GM10266 (cell line): ENCODE measurements around the gene C5orf63.
"Not testable (repeated sequence)": the region's sequence is repeated elsewhere in the genome, so short reads cannot be mapped to it uniquely, and the experiment has no call there.

ENCODE experiments used
- DNase-seq: peaks from one replicate; pipeline ENCODE4 v3.0.0; 2012; ENCODE audit errors: extremely low spot score
- TF ChIP-seq, protein P1 (sequence below): IDR thresholded peaks from 2 replicates; pipeline ENCODE4 v1.5.1; 2012; ENCODE audit warnings: mild to moderate bottlenecking, low read depth; ENCODE audit not compliant: control insufficient read depth, insufficient read depth; ENCODE audit errors: missing control alignments

The C5orf63 gene

DNA sequence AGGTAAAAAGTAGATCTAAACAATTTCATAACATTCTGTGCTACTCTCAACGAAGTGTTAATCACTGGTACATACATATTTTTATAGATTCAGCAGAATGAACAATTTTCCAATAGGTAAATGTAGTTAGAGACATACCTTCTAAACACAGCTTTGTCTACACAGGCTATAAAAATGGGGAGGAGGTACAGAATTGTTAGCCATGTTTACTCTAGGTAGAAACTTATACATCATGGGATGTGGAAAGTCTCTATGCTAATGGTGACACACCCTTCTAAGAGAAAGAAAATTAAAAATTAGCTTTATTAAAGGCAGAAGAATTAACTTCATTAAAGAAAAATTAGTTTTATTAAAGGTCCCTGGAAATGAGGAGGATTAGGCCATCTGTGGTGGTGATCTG, 11.8 kb downstream of the C5orf63 start:
- TF ChIP-seq, protein P1, sequence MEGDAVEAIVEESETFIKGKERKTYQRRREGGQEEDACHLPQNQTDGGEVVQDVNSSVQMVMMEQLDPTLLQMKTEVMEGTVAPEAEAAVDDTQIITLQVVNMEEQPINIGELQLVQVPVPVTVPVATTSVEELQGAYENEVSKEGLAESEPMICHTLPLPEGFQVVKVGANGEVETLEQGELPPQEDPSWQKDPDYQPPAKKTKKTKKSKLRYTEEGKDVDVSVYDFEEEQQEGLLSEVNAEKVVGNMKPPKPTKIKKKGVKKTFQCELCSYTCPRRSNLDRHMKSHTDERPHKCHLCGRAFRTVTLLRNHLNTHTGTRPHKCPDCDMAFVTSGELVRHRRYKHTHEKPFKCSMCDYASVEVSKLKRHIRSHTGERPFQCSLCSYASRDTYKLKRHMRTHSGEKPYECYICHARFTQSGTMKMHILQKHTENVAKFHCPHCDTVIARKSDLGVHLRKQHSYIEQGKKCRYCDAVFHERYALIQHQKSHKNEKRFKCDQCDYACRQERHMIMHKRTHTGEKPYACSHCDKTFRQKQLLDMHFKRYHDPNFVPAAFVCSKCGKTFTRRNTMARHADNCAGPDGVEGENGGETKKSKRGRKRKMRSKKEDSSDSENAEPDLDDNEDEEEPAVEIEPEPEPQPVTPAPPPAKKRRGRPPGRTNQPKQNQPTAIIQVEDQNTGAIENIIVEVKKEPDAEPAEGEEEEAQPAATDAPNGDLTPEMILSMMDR, result no peak
- no peak for DNase-seq

DNA sequence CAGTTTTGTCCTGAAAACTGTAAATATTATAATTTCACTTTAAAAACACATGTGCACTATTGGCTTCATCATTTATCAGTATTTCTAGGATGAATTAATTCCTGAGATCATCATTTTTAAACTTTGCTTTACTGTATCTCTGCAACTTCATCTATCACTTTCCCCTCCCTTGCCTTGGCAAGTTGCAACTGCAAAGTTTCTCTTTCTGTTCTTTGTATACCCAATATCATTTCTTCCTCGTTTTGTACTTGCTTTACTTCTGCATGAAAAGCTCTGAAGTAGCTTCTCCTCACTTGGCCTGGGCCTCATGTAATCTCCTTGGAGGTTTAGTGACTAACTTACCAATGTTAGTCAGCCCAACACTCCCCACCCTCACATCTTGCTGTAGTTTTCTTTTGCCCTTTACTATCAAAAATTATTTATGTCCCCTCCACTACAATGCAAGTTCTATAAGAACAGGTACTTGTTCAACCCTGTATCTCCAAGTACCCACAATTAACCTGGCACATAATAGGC, 12.8 kb downstream of the C5orf63 start:
- no peak for DNase-seq

DNA sequence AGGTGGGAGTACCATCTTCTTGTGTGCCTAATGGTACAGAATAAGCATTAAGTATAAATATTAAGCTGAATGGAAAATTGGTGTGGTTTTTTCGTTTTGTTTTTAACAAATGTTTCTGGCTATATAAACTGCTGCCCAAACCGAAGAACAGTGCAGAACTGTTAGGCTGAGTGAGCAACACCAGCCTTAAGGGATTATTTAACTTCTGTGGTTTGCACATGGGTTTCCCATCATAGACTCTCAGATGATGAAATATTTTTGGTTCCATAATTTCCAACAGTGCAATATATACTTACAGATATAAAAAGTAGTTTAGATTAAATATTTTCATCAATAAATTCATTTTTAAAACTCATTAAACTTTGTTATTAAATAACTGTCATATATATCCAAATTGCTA, 16.4 kb downstream of the C5orf63 start:
- TF ChIP-seq, protein P1, result no peak

More for the DNA sequence above, 12.8 kb downstream of the C5orf63 start:
- TF ChIP-seq, protein P1, result no peak

DNA sequence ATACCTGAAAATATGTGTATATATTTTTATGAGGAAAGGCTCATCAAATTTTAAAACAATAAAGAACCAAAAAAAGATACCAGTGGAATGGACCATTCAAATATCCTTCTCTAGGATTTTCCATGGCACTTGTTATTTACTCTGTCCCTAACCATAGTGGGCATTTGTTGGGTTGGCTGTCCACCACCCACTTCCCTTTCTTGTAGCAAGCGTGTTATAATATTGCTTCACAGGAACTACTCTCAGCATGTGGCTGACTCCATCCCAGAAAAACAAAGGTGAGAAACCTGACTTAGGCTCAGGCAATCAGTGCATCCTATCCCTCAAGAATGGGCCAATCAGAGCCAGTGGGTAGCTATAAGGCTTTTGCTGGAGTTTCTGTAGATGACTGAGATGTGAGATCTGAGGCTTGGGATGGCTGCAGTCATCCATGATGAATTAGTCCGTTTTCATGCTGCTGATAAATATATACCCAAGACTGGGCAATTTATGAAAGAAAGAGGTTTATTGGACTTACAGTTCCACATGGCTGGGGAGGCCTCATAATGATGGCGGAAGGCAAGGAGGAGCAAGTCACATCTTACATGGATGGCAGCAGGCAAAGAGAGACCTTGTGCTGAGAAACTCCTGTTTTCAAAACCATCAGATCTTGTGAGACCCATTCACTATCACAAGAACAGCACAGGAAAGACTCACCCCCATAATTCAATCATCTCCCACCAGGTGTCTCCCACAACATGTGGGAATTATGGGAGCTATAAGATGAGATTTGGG, 17.2 kb downstream of the C5orf63 start:
- no peak for DNase-seq
- TF ChIP-seq, protein P1, result no peak

More for the DNA sequence above, 16.4 kb downstream of the C5orf63 start:
- DNase-seq, result no peak

DNA sequence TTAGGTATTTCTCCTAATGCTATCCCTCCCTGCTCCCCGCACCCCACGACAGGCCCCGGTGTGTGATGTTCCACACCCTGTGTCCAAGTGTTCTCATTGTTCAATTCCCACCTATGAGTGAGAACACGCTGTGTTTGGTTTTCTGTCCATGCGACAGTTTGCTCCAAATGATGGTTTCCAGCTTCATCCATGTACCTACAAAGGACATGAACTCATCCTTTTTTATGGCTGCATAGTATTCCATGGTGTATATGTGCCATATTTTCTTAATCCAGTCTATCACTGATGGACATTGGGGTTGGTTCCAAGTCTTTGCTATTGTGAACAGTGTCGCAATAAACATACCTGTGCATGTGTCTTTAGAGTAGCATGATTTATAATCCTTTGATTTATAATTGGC, 19.8 kb downstream of the C5orf63 start:
- DNase-seq, result not testable (repeated sequence)

DNA sequence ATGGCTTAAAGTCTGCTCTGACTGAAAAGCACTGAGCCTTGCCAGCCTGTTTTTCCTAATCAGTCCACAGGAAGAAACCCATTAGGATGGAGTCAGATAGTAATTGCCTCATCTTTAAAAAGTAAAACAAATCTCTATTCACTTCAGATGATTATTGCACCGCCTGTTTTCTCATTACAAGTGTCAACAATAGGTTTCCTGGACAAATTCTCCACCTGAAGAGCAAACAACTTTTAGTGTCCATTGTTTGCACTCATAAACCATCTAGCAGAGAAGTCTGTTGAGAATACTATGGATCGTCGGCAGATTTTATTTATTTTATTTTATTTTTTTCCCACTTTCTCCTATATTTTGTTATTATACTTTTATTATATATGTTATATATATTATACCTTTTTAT, 20.3 kb downstream of the C5orf63 start:
- TF ChIP-seq, protein P1, result no peak

DNA sequence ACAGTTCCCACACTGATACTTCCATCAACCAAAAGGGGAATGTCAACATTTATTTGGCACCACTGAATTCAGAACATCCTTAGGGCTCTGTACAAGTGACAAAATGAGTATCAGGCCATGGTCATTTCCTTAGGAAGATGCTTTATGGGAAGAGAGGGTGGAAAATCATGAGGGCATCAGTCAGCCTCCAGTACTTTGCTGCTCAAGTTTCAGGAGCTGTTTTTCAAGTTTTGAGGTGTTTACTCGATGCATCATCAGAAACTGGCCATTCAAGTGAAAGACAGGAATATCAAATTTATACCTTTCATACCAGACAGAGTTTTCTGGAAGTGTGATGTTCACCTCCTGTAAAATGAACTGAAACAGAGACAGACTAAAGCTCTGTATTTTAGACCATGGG, 21.7 kb downstream of the C5orf63 start:
- TF ChIP-seq, protein P1, result no peak
- DNase-seq, result no peak

More for the DNA sequence above, 20.3 kb downstream of the C5orf63 start:
- no peak for DNase-seq
